Stimulated activated CD4-positive, alpha-beta T cell treated with anti-CD3 and anti-CD28 coated beads, Interleukin-4, amount 100 ng/mL, for 1 hour (primary cell): ENCODE results near the gene ESPNL.
"Not testable (repeated sequence)": the region's sequence is repeated elsewhere in the genome, so short reads cannot be mapped to it uniquely, and the experiment has no call there.

Experiments
- DNase-seq: peaks from one replicate; pipeline ENCODE4 v3.0.0-alpha.2; 2020

ESPNL gene

GRCh38 chr2:238100821-238101771 lies 956 bp downstream of the ESPNL start:
- no peak for DNase-seq

- DNase-seq = no peak
These were observed 2.0 kb downstream of the ESPNL start for GRCh38 chr2:238101891-238102841.

DNA sequence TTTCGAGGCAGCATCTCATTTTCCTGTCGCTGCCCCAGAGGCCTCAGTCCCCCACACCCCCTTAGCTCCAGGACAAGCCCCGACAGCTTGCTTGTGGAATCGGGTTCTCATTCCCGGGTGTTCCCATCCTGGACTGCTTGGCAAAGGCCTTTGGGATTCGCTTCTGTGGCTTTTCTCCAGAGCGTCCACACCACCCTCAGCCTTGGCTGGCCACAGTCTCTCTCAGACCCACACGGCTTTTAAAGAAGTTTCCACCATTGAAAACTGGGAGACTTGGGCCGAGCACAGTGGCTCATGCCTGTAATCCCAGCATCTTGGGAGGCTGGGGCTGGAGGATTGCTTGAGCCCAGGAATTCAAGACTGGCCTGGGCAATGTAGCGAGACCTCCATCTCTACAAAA lies 2.7 kb downstream of the ESPNL start:
- no peak for DNase-seq

DNA sequence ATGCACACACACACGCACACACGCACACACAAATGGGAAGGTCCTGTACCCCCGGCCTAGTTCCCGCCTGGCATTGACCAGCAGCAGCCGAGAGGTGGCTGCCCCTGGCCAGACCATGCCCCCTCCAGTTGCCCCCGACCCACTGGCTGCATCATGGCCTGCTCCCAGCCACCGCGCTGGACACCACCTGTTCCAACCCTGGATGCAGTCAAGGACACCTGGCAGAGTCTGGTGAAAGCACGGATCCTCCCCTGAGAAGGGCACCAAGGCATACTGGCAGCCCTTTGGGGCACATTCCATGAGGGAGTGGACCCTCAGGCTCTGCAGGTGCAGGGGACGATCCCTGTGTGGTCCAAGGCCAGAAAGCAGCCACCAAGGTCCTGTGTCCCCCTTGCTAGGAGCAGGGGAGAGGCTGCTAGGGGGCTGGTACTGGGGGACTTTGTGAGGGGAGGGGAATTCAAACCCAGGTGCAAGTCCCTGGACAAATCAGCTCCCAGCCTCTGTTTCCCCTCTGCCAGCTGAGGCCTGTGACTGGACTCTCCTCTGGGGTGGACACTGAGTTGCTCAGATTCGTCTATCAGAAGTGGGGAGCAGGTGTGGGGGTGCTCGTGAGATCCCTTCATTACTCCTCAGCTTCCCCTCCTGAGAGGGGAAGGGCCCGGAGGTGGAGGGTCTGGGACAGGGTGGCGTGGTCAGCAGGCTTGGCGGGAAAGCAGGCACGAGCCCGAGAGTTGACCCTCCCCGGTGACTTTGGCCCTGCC lies 3.5 kb downstream of the ESPNL start:
- no peak for DNase-seq

DNA sequence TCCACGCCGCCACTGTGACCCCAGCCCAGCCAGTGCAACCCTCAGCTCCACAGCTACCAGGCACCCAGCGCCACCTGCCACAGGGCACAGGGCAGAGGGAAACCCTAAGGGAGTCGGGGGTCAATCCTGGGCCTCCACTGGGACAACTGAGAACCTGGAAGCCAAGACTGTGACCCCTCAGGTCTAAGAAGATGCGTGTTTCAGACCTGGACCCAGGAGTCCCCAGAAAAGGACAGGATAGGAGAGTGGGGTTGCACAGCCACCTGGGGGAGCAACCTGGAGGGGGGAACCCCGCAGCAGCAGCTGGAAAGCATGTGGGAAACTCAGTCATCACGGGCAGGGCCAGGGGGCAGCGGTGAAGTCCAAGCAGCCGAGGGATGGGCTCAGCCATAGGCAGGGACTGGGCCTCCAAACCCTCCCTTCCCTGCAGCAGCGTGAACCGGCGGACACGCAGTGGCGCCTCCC lies 4.1 kb downstream of the ESPNL start:
- no peak for DNase-seq

DNA sequence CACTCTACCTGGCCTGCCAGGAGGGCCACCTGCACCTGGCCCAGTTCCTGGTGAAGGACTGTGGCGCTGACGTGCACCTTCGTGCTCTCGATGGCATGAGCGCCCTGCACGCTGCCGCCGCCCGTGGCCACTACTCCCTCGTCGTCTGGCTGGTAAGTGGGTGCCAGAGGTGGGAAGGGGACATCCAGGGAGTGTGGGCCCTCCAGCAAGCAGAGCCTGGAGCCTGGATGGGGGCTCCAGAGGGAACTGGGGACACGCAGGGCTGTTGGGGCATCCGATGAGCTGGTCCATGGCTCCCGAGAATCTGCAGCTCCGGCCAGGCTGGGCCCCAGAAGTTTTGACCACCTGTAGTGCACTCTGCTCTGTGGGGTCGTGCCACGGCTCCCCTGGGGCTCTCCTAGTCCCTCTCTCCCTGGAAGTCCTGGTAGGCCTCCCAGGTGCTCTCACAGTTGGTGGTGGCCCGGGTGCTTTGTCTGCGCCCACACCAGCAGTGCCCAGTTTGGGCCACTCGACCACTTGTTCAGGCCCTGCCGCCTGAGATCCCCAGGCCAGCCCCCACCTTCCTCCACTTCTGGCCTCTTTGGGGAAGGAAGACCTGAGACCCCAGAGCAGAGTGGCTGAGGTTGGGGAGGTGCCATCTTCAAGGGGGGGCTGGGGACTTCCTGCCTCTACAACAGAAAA lies 4.7 kb downstream of the ESPNL start:
- DNase-seq = no peak

DNA sequence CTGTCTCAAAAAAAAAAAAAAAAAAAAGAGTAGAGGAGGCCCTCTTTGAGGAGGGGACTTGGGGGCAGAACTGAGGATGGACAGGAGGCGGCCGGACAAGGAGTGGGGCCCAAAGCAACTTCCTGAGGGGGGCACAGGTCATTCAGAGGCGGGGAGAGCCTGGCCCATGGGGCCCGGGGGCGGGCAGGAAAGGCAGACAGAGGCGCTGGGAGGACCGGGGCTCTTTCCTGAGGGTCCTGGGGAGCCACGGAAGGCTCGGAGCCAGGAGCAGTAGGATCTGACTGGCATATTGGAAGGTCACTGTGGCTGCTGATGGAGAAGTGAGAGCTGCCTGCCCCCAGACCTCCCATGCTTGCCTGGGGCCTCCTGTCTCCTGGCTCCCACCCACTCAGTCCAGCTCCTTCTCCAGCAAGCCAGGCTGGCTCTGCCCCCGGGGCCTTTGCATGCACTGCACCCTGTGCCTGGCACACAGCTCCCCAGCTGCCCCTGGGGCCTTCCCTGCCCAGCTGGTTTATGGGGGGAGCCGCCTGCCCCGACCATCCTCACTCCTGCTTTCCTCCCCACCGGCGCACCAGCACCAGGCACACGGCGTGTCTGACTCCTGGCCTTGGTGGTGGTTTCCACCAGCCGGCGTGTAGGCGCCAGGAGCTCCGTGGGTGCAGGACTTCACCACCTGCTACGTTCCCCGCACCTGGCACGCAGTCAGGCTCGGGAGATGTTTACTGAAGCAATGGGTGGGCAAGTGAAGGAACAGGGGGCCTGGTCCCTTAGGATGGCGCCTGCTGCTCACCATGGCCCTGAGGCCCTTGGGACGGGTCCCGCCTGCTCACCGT lies 5.6 kb downstream of the ESPNL start:
- DNase-seq = no peak

DNA sequence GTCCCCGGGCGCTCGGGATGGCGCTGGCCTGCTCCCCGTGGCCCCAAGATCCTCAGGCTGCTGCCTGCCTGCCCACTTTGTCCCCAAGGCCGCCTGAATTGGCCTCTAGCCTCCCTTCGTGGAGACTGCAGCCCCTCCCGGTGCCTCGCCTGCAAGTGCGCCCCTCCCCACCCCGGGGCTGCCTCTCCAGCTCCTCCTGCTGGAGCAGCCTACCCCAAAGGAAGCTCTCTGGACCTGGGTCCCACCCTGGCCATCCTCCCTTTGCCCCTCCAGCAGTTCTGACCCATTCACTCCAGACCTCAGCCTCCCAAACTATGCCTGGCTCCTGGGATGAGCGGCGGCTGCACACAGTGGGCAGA lies 6.2 kb downstream of the ESPNL start:
- DNase-seq = no peak

DNA sequence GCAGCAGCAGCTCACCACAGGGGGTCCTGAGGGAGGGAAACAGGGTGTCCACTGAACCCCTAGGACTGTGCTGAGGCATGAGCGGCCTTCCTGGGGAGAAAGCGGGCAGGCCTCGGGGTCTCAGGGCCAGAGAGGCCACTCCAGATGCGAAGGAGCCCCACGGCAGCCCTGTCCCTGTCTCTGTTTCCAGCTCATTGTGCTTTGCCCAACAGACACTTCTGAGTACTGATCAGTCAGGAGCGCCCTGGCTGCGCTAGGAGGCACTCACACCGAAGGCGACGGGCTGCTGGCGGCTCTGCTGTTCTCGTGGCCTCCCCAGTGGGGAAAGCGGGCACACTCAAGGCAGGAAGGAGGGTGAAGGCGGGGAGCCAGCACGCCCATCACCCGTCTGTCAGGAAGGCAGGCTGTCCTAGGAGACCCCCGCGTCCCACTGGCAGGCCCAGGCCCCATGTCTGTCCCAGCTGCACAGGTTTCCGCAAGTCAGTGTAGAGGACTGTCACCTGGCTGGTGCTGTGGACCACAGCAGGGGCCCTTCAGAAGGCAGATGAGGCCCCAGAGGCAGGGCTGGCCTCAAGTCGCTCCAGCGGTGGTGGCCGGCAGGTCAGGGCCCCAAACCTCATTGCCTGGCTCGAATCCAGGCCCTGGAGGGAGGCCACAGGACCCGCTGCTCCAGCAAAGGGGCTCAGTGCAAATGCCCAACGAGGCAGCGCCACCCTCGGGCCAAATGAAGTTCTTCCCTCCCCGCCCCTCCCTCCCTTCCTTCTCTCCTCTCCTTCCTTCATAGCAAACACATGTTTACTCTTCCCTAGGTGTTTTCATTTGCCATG lies 6.8 kb downstream of the ESPNL start:
- DNase-seq = no peak

DNA sequence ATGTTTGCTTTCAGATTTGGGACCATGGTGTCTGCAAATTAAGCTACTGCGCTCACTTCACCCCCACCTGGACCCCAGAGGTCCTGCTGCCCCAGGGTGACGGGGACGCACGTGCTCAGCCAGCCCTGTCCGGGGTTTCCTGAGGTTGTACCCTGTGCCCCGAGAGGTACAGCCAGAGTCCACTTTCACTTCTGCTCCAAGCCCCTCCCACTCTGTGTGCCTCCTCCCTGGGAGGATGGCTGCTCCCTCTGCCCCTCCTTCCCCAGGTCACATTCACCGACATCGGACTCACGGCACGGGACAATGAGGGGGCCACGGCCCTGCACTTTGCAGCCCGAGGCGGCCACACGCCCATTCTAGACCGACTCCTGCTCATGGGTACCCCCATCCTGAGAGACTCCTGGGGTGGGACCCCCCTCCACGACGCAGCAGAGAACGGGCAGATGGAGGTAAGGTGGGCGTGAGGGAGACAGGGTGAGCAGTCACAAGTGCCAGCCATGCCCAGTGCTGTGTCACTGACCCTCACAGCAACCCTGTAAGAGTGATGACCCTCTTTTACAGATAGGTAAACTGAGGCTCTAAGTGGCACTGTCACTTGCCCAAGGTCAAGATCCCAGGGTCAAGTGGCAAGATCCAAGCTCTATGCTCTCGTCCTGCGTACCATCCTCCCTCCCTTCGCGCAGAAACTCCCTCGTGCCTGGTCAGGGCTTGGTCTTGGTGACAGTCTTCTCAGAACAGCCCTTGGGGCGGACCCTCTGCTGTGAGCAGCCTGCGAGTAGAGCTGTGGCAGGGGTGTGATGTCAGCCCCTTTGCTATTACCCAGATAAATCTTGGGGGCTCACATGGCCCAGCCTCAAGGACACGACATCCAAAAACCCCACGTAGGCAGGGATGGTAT lies 7.6 kb downstream of the ESPNL start:
- no peak for DNase-seq

DNA sequence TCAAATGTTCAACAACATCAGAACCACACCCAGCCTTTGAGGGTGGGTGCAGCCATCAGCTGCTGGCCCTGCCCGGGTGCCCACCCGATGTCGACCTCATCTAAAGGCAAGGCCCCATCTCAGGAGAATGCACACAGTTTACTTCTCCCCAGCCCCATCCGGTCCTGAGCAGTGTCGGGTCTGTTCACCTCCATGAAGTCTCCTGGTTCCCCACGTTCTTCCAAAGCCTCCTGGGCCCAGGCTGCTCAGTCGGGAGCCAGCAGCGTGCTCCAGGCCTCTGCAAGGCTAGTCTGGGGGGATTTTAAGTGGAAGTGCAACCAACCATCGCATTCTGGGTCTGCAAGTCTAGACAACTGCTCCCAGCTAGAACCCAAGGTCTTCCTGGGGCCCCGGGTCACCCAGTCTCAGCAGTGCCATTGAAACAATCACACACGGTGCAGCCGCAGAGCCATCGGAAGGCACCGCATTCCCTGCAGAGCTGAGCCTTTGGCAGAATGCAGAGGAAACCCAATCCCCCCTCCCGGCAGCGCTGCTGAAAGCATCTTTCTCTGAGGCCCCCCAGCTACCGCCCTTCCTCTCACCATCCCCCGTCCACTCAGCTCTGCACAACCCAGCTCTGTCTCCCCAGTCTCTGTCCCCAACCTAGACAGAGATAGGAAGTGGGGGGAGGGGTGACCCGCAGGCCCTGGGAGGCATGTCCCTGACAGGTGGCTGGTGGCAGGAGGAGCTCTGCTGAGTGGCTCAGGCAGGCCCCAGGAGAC lies 8.5 kb downstream of the ESPNL start:
- no peak for DNase-seq

- DNase-seq = no peak
These were observed 13.5 kb downstream of the ESPNL start for GRCh38 chr2:238113611-238114010.

- DNase-seq = no peak
These were observed 14.2 kb downstream of the ESPNL start for GRCh38 chr2:238114331-238114841.

DNA sequence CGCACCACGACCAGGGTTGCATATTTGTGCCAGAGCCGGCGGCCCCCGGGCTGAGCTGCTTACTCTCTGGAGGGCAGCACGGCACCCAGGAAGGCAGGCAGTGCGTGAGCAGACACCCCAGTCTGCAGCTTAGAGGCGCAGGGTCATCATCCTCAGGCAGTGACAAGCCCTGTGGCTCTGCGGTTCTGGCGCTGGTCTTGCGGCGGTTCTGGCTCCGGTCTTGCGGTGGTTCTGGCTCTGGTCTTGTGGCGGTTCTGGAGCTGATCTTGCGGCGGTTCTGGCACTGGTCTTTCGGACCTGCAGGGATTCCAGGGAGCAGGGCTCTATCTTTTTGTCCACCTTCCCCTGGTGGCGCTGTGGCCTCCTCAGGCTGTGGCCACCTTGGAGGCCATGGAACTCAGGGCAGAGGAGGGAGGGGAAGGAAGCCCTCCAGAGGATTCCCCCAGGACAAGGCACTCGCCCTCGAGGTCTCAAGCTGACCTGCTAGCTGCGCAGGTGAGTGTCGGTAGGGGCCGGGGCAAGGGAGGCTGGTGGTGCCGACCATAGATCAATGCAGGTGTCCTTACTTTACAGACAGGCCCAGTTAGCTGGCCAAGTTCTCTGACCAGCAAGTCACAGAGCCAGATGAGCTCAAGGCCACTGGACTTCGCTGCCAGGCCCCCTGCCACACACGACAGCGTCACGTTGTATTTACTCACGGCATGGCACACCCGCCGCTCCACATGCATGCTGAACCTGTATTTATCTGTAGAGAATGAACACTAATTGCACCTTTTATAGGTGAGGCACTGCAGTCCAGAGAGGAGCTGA lies 14.9 kb downstream of the ESPNL start:
- DNase-seq = peak; percentile 1

DNA sequence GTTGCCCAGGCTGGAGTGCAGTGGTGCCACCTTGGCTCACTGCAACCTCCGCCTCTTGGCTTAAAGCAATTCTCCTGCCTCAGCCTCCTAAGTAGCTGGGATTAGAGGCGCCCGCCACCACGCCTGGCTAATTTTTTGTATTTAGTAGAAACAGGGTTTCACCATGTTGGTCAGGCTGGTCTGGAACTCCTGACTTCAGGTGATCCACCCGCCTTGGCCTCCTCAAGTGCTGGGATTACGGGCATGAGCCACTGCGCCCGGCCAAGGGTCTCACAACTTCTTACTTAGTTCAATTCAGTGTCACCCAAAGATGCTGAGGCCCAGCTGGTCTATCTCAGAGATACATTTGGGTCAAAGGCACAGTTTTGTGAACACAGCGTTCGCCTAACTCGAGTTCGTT lies 15.6 kb downstream of the ESPNL start:
- DNase-seq = not testable (repeated sequence)

- no peak for DNase-seq
These were observed 16.4 kb downstream of the ESPNL start for GRCh38 chr2:238116298-238117198.
